Measurements from ENCODE around the gene PXYLP1. TPM values are rescaled to one million over a fixed set of nuclear protein-coding genes. Genes with fewer than 3 reads are reported as not detected.

The PXYLP1 gene
- total and polyA plus RNA-seq, 2 of the 8 experiments (the other 6 are each of a cell fraction or from before 2014, with no cell fraction given), result 19.4 to 20.6 TPM

DNA sequence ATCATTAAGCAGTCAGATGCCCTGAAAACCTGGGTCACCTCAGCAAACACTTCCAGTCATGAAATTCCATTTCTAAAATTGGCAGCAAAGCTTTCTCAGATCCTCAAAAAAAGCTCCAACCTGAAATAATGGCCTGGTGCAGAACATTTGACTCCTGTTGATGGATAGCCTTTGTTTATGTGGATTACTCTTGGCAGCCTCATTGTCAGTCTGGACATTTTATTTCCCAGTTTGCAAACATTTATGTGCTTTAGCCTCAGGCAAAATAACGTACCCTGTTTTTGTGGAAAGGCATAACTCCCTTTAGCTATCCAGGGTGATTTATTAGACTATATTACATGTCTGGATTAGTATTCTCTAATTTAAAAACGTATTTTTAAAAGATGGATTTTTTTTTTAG lies 53.9 kb downstream of the PXYLP1 start:
- Histone ChIP-seq H4K5ac (ENCODE audit: insufficient read length, low read depth, low read length) (no peak overlapping the region), H3K4me2 (ENCODE audit: insufficient read depth in 1 of 2, low read depth in 2 of 2, low read length in 2 of 2) (no peak overlapping the region), H3K4me1 (replicated peaks in 1 of 4; ENCODE audit: control insufficient read depth in 3 of 4, insufficient read depth in 4 of 4, low read length in 3 of 4) (no peaks in the 10 kb centered on the region), H3K79me1 (ENCODE audit: low read depth, low read length) (no peaks in the 10 kb centered on the region), H3K4ac (replicated peaks; ENCODE audit: insufficient read length, low read depth, low read length) (no peak overlapping the region), H2BK120ac (replicated peaks; ENCODE audit: low read depth, low read length) (no peak overlapping the region), H3K23me2 (ENCODE audit: low read depth, low read length) (no peaks in the 10 kb centered on the region; the same call in 1 of the 2 replicates), H3K27me3 (replicated peaks in 1 of 4; ENCODE audit: control insufficient read depth in 3 of 4, extremely low read depth in 1 of 4, insufficient read depth in 3 of 4, low read length in 3 of 4) (no peaks in the 10 kb centered on the region), H3K23ac (ENCODE audit: insufficient read length) (no peak overlapping the region), H3K9ac (replicated peaks in 1 of 4; ENCODE audit: extremely low read depth in 1 of 4, low read depth in 3 of 4, low read length in 3 of 4) (no peak overlapping the region), H3K56ac (replicated peaks; ENCODE audit: insufficient read length, low read depth, low read length) (no peak overlapping the region), H2BK20ac (ENCODE audit: low read length) (no peak overlapping the region), H3K79me2 (ENCODE audit: control insufficient read depth in 1 of 2, insufficient read depth in 2 of 2, low read length in 2 of 2) (no peaks in the 10 kb centered on the region), H4K20me1 (replicated peaks in 1 of 2; ENCODE audit: control insufficient read depth in 1 of 2, insufficient read depth in 2 of 2, low read length in 2 of 2) (no peaks in the 10 kb centered on the region), H2BK5ac (ENCODE audit: low read depth, low read length) (no peak overlapping the region), H2AFZ (ENCODE audit: low read length) (no peak overlapping the region), H2BK15ac (ENCODE audit: low read length) (no peak overlapping the region), H3K4me3 (ENCODE audit: extremely low read depth in 1 of 4, insufficient read depth in 2 of 4, low read depth in 3 of 4, low read length in 4 of 4) (no peak overlapping the region), H3K18ac (ENCODE audit: extremely low read depth, low read length) (no peak overlapping the region), H4K8ac (ENCODE audit: extremely low read depth, insufficient read depth, low read length) (no peak overlapping the region), H3K9me3 (ENCODE audit: insufficient read depth in 2 of 2, low read depth in 1 of 2, low read length in 1 of 2) (no peaks in the 10 kb centered on the region), H2BK12ac (ENCODE audit: low read depth, low read length) (no peak overlapping the region), H3K14ac (ENCODE audit: insufficient read length) (no peak overlapping the region), H4K91ac (replicated peaks; ENCODE audit: insufficient read length, low read length) (no peak overlapping the region), H3K36me3 (ENCODE audit: control insufficient read depth in 2 of 4, insufficient read depth in 4 of 4, low read length in 3 of 4) (peaks cover 0 to 15% (median 5%) of the 10 kb centered on the region in 4 experiments; a peak in 4 of 8 replicates), H3K27ac (ENCODE audit: low read depth, low read length) (no peak overlapping the region), H2AK5ac (ENCODE audit: low read depth, low read length) (no peak overlapping the region)
- DNase-seq (ENCODE audit: low read depth in 1 of 2, low spot score in 2 of 2), result no peak
- no peak for FAIRE-seq
- ChIA-PET CTCF (ENCODE audit: partially characterized antibody) (interaction anchor here (0.7 to 3.5 kb wide), 4 partner anchors 17 to 54 kb away, joined by 3 to 19 read pairs (median 4); partner anchors contain the start of gene PXYLP1), POLR2A (ENCODE audit: partially characterized antibody) (no interaction called here)
- WGBS, 2 experiments (ENCODE audit: extremely low coverage in 1 of 2, insufficient coverage in 1 of 2, insufficient read length in 1 of 2, insufficient replicate concordance in 2 of 2, low coverage in 1 of 2, low lambda C conversion rate in 2 of 2, missing lambda C conversion rate in 1 of 2), result 80% methylated on average over 2 of the region's 2 CpGs; no CpG with 5 or more reads in 1 of the 2 experiments
- TF ChIP-seq SP4 (IDR thresholded peaks at IDR 0.05; ENCODE audit: low read length) (no peak), USF2 (IDR thresholded peaks at IDR 0.05; ENCODE audit: low read length) (no peak), BACH1 (IDR thresholded peaks at IDR 0.05; ENCODE audit: low read length) (no peak), EZH2 (IDR thresholded peaks at IDR 0.05; ENCODE audit: low read depth, low read length, severe bottlenecking) (no peak), TAF1 (IDR thresholded peaks at IDR 0.05; ENCODE audit: low read depth, low read length) (no peak), CEBPB (IDR thresholded peaks at IDR 0.05; ENCODE audit: low read depth, low read length) (no peak), NANOG (IDR thresholded peaks at IDR 0.05; ENCODE audit: insufficient read depth, low read depth, low read length, poor library complexity, severe bottlenecking) (no peak), KDM4A (IDR thresholded peaks at IDR 0.05; ENCODE audit: low read depth, low read length, severe bottlenecking) (no peak), TCF12 (IDR thresholded peaks at IDR 0.05; ENCODE audit: low read depth, low read length) (no peak), SUZ12 (IDR thresholded peaks at IDR 0.05; ENCODE audit: low read length) (no peak)
